CD14-positive monocyte (primary cell): Measurements from ENCODE around the gene CCR7. TPM values are rescaled to one million over a fixed set of nuclear protein-coding genes. Genes with fewer than 3 reads are reported as not detected.

Experiments used
- DNase-seq, 3 donors: peaks; one replicate each; pipeline ENCODE4 v3.0.0-alpha.2; 2011 to 2022
- H2AFZ ChIP-seq: 2 replicates; pipeline ENCODE4 v1.6.0; 2012; ENCODE audit warnings: mild to moderate bottlenecking, low read depth, low read length, inconsistent platforms; ENCODE audit not compliant: insufficient read depth, poor library complexity, severe bottlenecking
- H3K27ac ChIP-seq, 2 donors: 1 replicate in 1 of 2; 2 replicates in 1 of 2; pipeline ENCODE4 v1.5.1; 2012 to 2013; ENCODE audit warnings: low read length in 2 of 2, control low read depth in 1 of 2, inconsistent platforms in 1 of 2, low read depth in 1 of 2, mild to moderate bottlenecking in 1 of 2
- H3K27me3 ChIP-seq, 2 donors: one replicate each; pipeline versions ENCODE4 v1.6.0 to v1.6.1; 2011 to 2013; ENCODE audit warnings: low read length in 2 of 2; ENCODE audit not compliant: control insufficient read depth in 2 of 2, insufficient read depth in 2 of 2
- H3K36me3 ChIP-seq, 2 donors: replicated peaks in 1 of 2; 1 replicate in 1 of 2; 2 replicates in 1 of 2; pipeline versions ENCODE4 v1.5.1 to v1.6.1; 2012 to 2013; ENCODE audit warnings: low read length in 2 of 2, control low read depth in 1 of 2, inconsistent platforms in 1 of 2, mild to moderate bottlenecking in 1 of 2; ENCODE audit not compliant: insufficient read depth in 2 of 2, control insufficient read depth in 1 of 2
- H3K4me1 ChIP-seq, 2 donors: 1 replicate in 1 of 2; 2 replicates in 1 of 2; pipeline versions ENCODE4 v1.5.1 to v1.6.1; 2012 to 2013; ENCODE audit warnings: low read length in 2 of 2, control low read depth in 1 of 2, inconsistent platforms in 1 of 2, mild to moderate bottlenecking in 1 of 2, moderate library complexity in 1 of 2; ENCODE audit not compliant: insufficient read depth in 2 of 2, control insufficient read depth in 1 of 2
- H3K4me2 ChIP-seq: replicated peaks from 2 replicates; pipeline ENCODE3; 2012; ENCODE audit warnings: low read length, moderate library complexity, mild to moderate bottlenecking; ENCODE audit not compliant: poor library complexity, severe bottlenecking; ENCODE audit errors: extremely low read depth
- H3K4me3 ChIP-seq, 3 experiments: fragments of 200-600 bp in 1 of 3; sonication (generic) in 1 of 3; replicated peaks in 1 of 3; 1 replicate in 2 of 3; 2 replicates in 1 of 3; pipeline ENCODE4 v1.5.1; 2011 to 2013; ENCODE audit warnings: low read length in 3 of 3, mild to moderate bottlenecking in 3 of 3, control low read depth in 2 of 3, low read depth in 2 of 3, inconsistent platforms in 1 of 3, moderate library complexity in 1 of 3
- H3K79me2 ChIP-seq: 2 replicates; pipeline ENCODE4 v1.6.0; 2012; ENCODE audit warnings: mild to moderate bottlenecking, control low read depth, inconsistent platforms, low read length, moderate library complexity; ENCODE audit not compliant: insufficient read depth
- H3K9ac ChIP-seq: 2 replicates; pipeline ENCODE4 v1.6.0; 2017; ENCODE audit warnings: low read length, mild to moderate bottlenecking; ENCODE audit not compliant: insufficient read depth, poor library complexity, severe bottlenecking
- H3K9me3 ChIP-seq, 2 donors: replicated peaks in 1 of 2; 1 replicate in 1 of 2; 2 replicates in 1 of 2; pipeline versions ENCODE4 v1.5.1 to v1.6.1; 2012 to 2013; ENCODE audit warnings: low read length in 2 of 2, control low read depth in 1 of 2; ENCODE audit not compliant: control insufficient read depth in 1 of 2, insufficient read depth in 1 of 2
- H4K20me1 ChIP-seq: 2 replicates; pipeline ENCODE4 v1.6.0; 2012; ENCODE audit warnings: mild to moderate bottlenecking, low read length, control low read depth, moderate library complexity; ENCODE audit not compliant: insufficient read depth
- H3K27ac Mint-ChIP-seq, 7 donors: one replicate each; pipeline ENCODE4 v1.8.0; 2020; ENCODE audit warnings: mild to moderate bottlenecking in 7 of 7, mixed read lengths in 7 of 7, moderate library complexity in 6 of 7, inconsistent platforms in 2 of 7
- H3K27me3 Mint-ChIP-seq, 3 donors: one replicate each; pipeline ENCODE4 v1.8.0; 2021 to 2022; ENCODE audit warnings: low read depth in 3 of 3, mild to moderate bottlenecking in 3 of 3, mixed read lengths in 3 of 3, moderate library complexity in 3 of 3, inconsistent platforms in 1 of 3
- H3K36me3 Mint-ChIP-seq, 2 donors: one replicate each; pipeline ENCODE4 v1.8.0; 2020; ENCODE audit warnings: mixed read lengths in 2 of 2, inconsistent platforms in 1 of 2, mild to moderate bottlenecking in 1 of 2
- H3K4me1 Mint-ChIP-seq: one replicate; pipeline ENCODE4 v1.8.0; 2020; ENCODE audit warnings: mild to moderate bottlenecking, mixed read lengths
- H3K4me3 Mint-ChIP-seq, 2 donors: one replicate each; pipeline ENCODE4 v1.8.0; 2020; ENCODE audit warnings: mild to moderate bottlenecking in 2 of 2, mixed read lengths in 2 of 2, moderate library complexity in 1 of 2
- H3K9me3 Mint-ChIP-seq, 7 donors: one replicate each; pipeline ENCODE4 v1.8.0; 2020 to 2022; ENCODE audit warnings: mixed read lengths in 7 of 7, mild to moderate bottlenecking in 6 of 7, moderate library complexity in 6 of 7, inconsistent platforms in 2 of 7
- CTCF ChIP-seq: fragments of 200-600 bp; IDR thresholded peaks from one replicate; pipeline ENCODE4 v1.8.0; 2022; ENCODE audit warnings: antibody characterized with exemption, mild to moderate bottlenecking
- WGBS: methylation state at CpG from one replicate; pipeline ENCODE4 v1.1.5; 2013; ENCODE audit warnings: missing lambda C conversion rate; ENCODE audit not compliant: insufficient coverage; 5-methylcytosine and 5-hydroxymethylcytosine counted together
- intact Hi-C, 2 donors: fragments of 100-400 bp; cut with micrococcal nuclease; formaldehyde crosslinking; loops; one replicate each; pipeline versions ENCODE4 v1.15.0 to v1.15.1; 2023
- polyA plus RNA-seq, 3 donors: library from polyadenylated mRNA; depleted of rRNA in 1 of 3; unstranded in 2 of 3; stranded (reverse) in 1 of 3; fragments of 300-500 nt in 2 of 3; fragments of >200 nt in 1 of 3; fragmentation: Illumina TruSeq in 2 of 3; gene quantifications; 1 replicate in 2 of 3; 2 replicates in 1 of 3; pipeline ENCODE4 v1.2.3, GENCODE V29; 2012 to 2021

The CCR7 gene
- polyA plus RNA-seq, 3 donors = 0.15 to 2.1 (median 1.2) TPM

DNA sequence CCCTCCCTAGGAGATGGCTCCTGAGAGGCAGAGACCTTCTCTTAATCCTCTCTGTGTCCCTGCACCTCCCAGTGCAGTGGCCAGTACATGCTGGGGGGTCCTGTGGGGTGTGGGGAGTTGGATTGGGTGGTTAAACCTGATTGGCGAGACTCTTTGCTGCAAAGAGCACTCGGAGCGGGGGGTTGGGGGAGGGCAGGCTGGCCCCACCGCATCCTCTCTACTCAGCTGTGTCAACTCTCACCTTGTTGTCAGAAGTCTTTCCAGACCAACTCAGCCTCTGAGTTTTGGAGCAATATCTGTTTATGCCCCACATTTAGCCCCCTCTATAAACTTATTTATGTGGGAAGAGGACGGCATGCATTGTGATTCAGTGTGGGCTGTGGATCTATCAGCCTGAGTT is 42.4 kb upstream of the CCR7 start:
- Histone ChIP-seq H3K79me2 (no peaks in the 10 kb centered on the region), H3K27ac (no peak overlapping the region), H3K4me2 (no peak overlapping the region), H3K9me3 (no peaks in the 10 kb centered on the region), H2AFZ (no peak overlapping the region), H3K9ac (no peak overlapping the region), H3K4me3 (no peak overlapping the region), H4K20me1 (no peaks in the 10 kb centered on the region), H3K36me3 (no peaks in the 10 kb centered on the region), H3K27me3 (no peaks in the 10 kb centered on the region), H3K4me1 (no peaks in the 10 kb centered on the region)
- no peak for TF ChIP-seq CTCF
- Mint-ChIP-seq H3K36me3 (no peaks in the 10 kb centered on the region), H3K4me1 (no peaks in the 10 kb centered on the region), H3K9me3 (no peaks in the 10 kb centered on the region), H3K4me3 (no peak overlapping the region), H3K27ac (peak overlapping the region in 1 of 7 donors; percentile 3), H3K27me3 (peaks cover 4 to 13% (median 10%) of the 10 kb centered on the region in 3 donors)
- intact Hi-C loops = no loop called here
- DNase-seq = no peak
- WGBS = no CpG with 5 or more reads among the region's 5 CpGs

DNA sequence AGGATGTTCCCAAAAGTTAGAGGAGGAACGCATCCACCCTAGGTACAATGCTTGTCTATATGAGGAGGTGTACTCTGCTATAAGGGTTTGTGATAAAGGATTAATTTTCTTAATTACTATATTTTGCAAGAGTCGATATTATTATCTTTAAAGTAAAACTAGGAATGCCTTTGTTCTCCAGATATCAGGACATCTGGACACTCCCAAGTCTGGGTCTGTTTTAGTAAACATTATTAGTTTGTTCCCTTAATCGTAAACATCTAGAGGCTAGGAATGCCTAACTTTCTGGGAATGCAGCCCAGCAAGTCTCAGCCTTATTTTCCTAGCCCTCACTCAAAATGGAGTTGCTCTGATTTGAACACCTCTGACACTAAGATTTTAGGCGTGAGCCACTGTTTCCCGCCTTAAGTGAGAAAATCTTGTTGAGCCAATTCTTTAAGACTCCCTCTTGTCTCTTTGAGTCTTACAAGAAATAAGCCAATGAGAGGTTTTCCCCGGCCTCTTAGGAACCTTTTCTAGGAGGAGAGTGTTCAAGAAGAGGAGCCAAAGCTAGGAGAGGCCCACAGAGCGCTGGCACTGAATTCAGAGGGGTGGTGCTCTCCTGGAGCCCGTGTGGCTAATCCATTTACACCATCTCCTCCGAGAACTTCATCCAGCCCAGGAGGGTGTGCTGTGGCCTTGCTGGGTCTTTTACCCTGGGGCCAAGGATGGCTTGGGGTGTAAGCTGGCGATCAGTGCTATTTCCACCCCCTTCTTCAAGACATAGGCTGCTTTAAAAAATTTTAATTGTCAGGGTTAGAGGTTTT is 41.5 kb upstream of the CCR7 start:
- H3K36me3 Mint-ChIP-seq = no peaks in the 10 kb centered on the region
- 50% methylated on average over 2 of the region's 10 CpGs for WGBS
- H3K9me3 ChIP-seq = no peaks in the 10 kb centered on the region
- no peak overlapping the region for H3K27ac ChIP-seq
- H3K4me1 ChIP-seq = no peaks in the 10 kb centered on the region
- no peak overlapping the region for H3K4me3 ChIP-seq
- no peak overlapping the region for H3K4me3 Mint-ChIP-seq
- H3K9ac ChIP-seq = no peak overlapping the region
- H3K27ac Mint-ChIP-seq = no peak overlapping the region
- H3K9me3 Mint-ChIP-seq = no peaks in the 10 kb centered on the region
- no peaks in the 10 kb centered on the region for H3K27me3 ChIP-seq
- H3K4me2 ChIP-seq = no peak overlapping the region
- H3K27me3 Mint-ChIP-seq = peaks cover 4 to 13% (median 10%) of the 10 kb centered on the region in 3 donors
- H3K79me2 ChIP-seq = no peaks in the 10 kb centered on the region
- intact Hi-C loops = no loop called here
- no peaks in the 10 kb centered on the region for H4K20me1 ChIP-seq
- DNase-seq = no peak
- no peaks in the 10 kb centered on the region for H3K4me1 Mint-ChIP-seq
- no peak for TF ChIP-seq CTCF
- no peaks in the 10 kb centered on the region for H3K36me3 ChIP-seq
- no peak overlapping the region for H2AFZ ChIP-seq
